HL-60 (cell line): ENCODE measurements around the gene LRRTM4.

Experiments
- DNase-seq, 2 experiments: peaks; one replicate each; pipeline ENCODE4 v3.0.0-alpha.2; 2010 to 2020; ENCODE audit warnings: low read depth in 1 of 2, low spot score in 1 of 2
- H3K27ac ChIP-seq: fragments of 250-450 bp; sonication (Bioruptor Pico); replicated peaks from 2 replicates; pipeline ENCODE4 v1.5.1; 2020; ENCODE audit warnings: mild to moderate bottlenecking, moderate library complexity
- H3K27me3 ChIP-seq: fragments of 250-450 bp; sonication (Bioruptor Pico); 2 replicates; pipeline ENCODE4 v1.5.1; 2021; ENCODE audit warnings: mild to moderate bottlenecking, moderate library complexity; ENCODE audit not compliant: insufficient read depth, poor library complexity, severe bottlenecking
- H3K4me3 ChIP-seq: replicated peaks from 2 replicates; pipeline ENCODE4 v1.5.1; 2011; ENCODE audit warnings: mild to moderate bottlenecking, control low read depth, low read length; ENCODE audit not compliant: insufficient read depth
- CTCF ChIP-seq: IDR thresholded peaks from one replicate; pipeline ENCODE4 v1.5.1; 2011; ENCODE audit warnings: low read length, control low read depth, inconsistent platforms; ENCODE audit not compliant: insufficient read depth
- GABPA ChIP-seq: IDR thresholded peaks from 2 replicates; pipeline ENCODE4 v1.6.1; 2012; ENCODE audit warnings: low read depth
- POLR2AphosphoS5 ChIP-seq: IDR thresholded peaks from 2 replicates; pipeline ENCODE4 v1.6.1; 2012; ENCODE audit warnings: low read depth
- REST ChIP-seq: IDR thresholded peaks from 2 replicates; pipeline ENCODE4 v1.6.1; 2012; ENCODE audit warnings: low read depth; ENCODE audit not compliant: insufficient replicate concordance
- SPI1 ChIP-seq: IDR thresholded peaks from 2 replicates; pipeline ENCODE4 v1.6.1; 2012; ENCODE audit warnings: low read depth, mild to moderate bottlenecking, borderline replicate concordance

LRRTM4 gene

GRCh38 chr2:77507657-77508056, 14.5 kb downstream of the LRRTM4 start:
- Histone ChIP-seq H3K4me3 (no peak overlapping the region), H3K27me3 (no peaks in the 10 kb centered on the region), H3K27ac (no peak overlapping the region)
- DNase-seq = no peak
- TF ChIP-seq CTCF = no peak
- no peak for TF ChIP-seq GABPA
- no peak for TF ChIP-seq SPI1
- TF ChIP-seq POLR2AphosphoS5 = no peak
- TF ChIP-seq REST = no peak

- no peak for TF ChIP-seq GABPA
- TF ChIP-seq POLR2AphosphoS5 = no peak
- no peak for TF ChIP-seq CTCF
- TF ChIP-seq REST = no peak
- TF ChIP-seq SPI1 = no peak
- no peak for DNase-seq
- Histone ChIP-seq H3K27ac (no peak overlapping the region), H3K27me3 (no peaks in the 10 kb centered on the region), H3K4me3 (no peak overlapping the region)
Measured at GRCh38 chr2:77488141-77488540, 34.0 kb downstream of the LRRTM4 start.

GRCh38 chr2:77487074-77487803, 34.9 kb downstream of the LRRTM4 start:
- H3K4me3 ChIP-seq = no peak overlapping the region
- H3K27me3 ChIP-seq = no peaks in the 10 kb centered on the region
- TF ChIP-seq GABPA (no peak), SPI1 (no peak), POLR2AphosphoS5 (no peak), CTCF (no peak), REST (no peak)
- no peak overlapping the region for H3K27ac ChIP-seq
- DNase-seq = no peak
